GM13977 (cell line): ENCODE results near the gene DRD2.

Experiments
- DNase-seq: peaks from one replicate; pipeline ENCODE4 v3.0.0; 2012; ENCODE audit warnings: low spot score
- CTCF ChIP-seq: IDR thresholded peaks from 2 replicates; pipeline ENCODE4 v1.5.1; 2012; ENCODE audit warnings: mild to moderate bottlenecking, control low read depth; ENCODE audit not compliant: insufficient read depth; ENCODE audit errors: extremely low read depth, missing control alignments
- in situ Hi-C: fragments of 300-500 bp; cut with MboI; formaldehyde crosslinking; loops from one replicate; pipeline ENCODE4 v1.12.0; 2022; ENCODE audit warnings: low sequenced_read_pairs, low pct_unique_long_range_greater_than_20kb, mixed read lengths, inconsistent platforms; ENCODE audit not compliant: unreplicated experiment

The DRD2 gene

GRCh38 chr11:113396690-113397089 is 78.5 kb downstream of the DRD2 start:
- in situ Hi-C loops: no loop called here
- no peak for TF ChIP-seq CTCF
- DNase-seq: no peak

GRCh38 chr11:113395782-113396336 is 79.3 kb downstream of the DRD2 start:
- in situ Hi-C loops: no loop called here
- TF ChIP-seq CTCF: no peak
- DNase-seq: no peak

- no peak for TF ChIP-seq CTCF
- in situ Hi-C loops: no loop called here
- DNase-seq: no peak
Observed at GRCh38 chr11:113394919-113395318, 80.3 kb downstream of the DRD2 start.

- no peak for DNase-seq
- no peak for TF ChIP-seq CTCF
- in situ Hi-C loops: no loop called here
Observed at GRCh38 chr11:113393501-113393985, 81.7 kb downstream of the DRD2 start.

- in situ Hi-C loops: no loop called here
- TF ChIP-seq CTCF: no peak
- DNase-seq: no peak
Observed at GRCh38 chr11:113392236-113392921, 82.8 kb downstream of the DRD2 start.

- no peak for DNase-seq
- TF ChIP-seq CTCF: no peak
- in situ Hi-C loops: no loop called here
Observed at GRCh38 chr11:113389272-113389671, 85.9 kb downstream of the DRD2 start.
